Stimulated activated CD4-positive, alpha-beta T cell treated with anti-CD3 and anti-CD28 coated beads, Interleukin-12 subunit alpha, Interleukin-12 subunit beta, amount 100 ng/mL, for 24 hours (primary cell): ENCODE measurements around the gene NCOA5.

Source experiments
- DNase-seq, 2 experiments: peaks; one replicate each; pipeline ENCODE4 v3.0.0-alpha.2; 2020; ENCODE audit warnings: low read depth in 2 of 2

NCOA5 gene

GRCh38 chr20:46017272-46017671, 72.5 kb downstream of the NCOA5 start:
- DNase-seq = no peak

GRCh38 chr20:46014517-46015396, 75.0 kb downstream of the NCOA5 start:
- DNase-seq = no peak

GRCh38 chr20:46013829-46014516, 75.8 kb downstream of the NCOA5 start:
- DNase-seq = peak in 1 of 2 experiments; percentile 65

GRCh38 chr20:46013322-46013828, 76.4 kb downstream of the NCOA5 start:
- no peak for DNase-seq

- DNase-seq = no peak
Observed at GRCh38 chr20:46012921-46013320, 76.8 kb downstream of the NCOA5 start.

- no peak for DNase-seq
Observed at GRCh38 chr20:46011631-46012482, 77.9 kb downstream of the NCOA5 start.
